Kasumi-1 (cell line): ENCODE data around the gene RUFY1.
A peak's percentile ranks its signal among the peaks of the same experiment; 100 is the strongest.
"Not testable (repeated sequence)": the region's sequence is repeated elsewhere in the genome, so short reads cannot be mapped to it uniquely, and the experiment has no call there.

Experiments
- DNase-seq, 2 experiments: peaks; one replicate each; lab custom pipeline; 2025; lab: John Stamatoyannopoulos, UW

The RUFY1 gene

GRCh38 chr5:179621551-179622214 lies 71.3 kb downstream of the RUFY1 start:
- no peak for DNase-seq

- peak; percentile 98 to 99 for DNase-seq
These were observed 72.9 kb downstream of the RUFY1 start, which contains the start of gene HNRNPH1 for GRCh38 chr5:179623003-179623905. TSS of gene HNRNPH1 (minus strand) at chr5:179623671. CDS start at chr5:179623133, 538 bp downstream.

GRCh38 chr5:179623906-179624741 lies 73.8 kb downstream of the RUFY1 start:
- DNase-seq = peak in 1 of 2 experiments; percentile 58

GRCh38 chr5:179624841-179625271 lies 74.5 kb downstream of the RUFY1 start:
- DNase-seq = no peak

- not testable (repeated sequence) for DNase-seq
These were observed 83.4 kb downstream of the RUFY1 start for GRCh38 chr5:179633501-179634369.

- not testable (repeated sequence) for DNase-seq
These were observed 84.2 kb downstream of the RUFY1 start for GRCh38 chr5:179634370-179635172.

- not testable (repeated sequence) for DNase-seq
These were observed 88.9 kb downstream of the RUFY1 start for GRCh38 chr5:179639296-179639695.

- not testable (repeated sequence) for DNase-seq
These were observed 91.4 kb downstream of the RUFY1 start for GRCh38 chr5:179641745-179642144.

GRCh38 chr5:179642626-179643025 lies 92.3 kb downstream of the RUFY1 start:
- not testable (repeated sequence) for DNase-seq

- not testable (repeated sequence) for DNase-seq
These were observed 93.0 kb downstream of the RUFY1 start for GRCh38 chr5:179643141-179643920.

- DNase-seq = not testable (repeated sequence)
These were observed 94.4 kb downstream of the RUFY1 start for GRCh38 chr5:179644766-179645165.

GRCh38 chr5:179648410-179648809 lies 98.1 kb downstream of the RUFY1 start:
- DNase-seq = no peak

GRCh38 chr5:179649166-179649703 lies 98.9 kb downstream of the RUFY1 start:
- DNase-seq = not testable (repeated sequence)

- DNase-seq = not testable (repeated sequence)
These were observed 99.9 kb downstream of the RUFY1 start for GRCh38 chr5:179650245-179650644.

GRCh38 chr5:179653135-179653534 lies 102.8 kb downstream of the RUFY1 start:
- DNase-seq = peak in 1 of 2 experiments; percentile 26

GRCh38 chr5:179657302-179658178 lies 107.2 kb downstream of the RUFY1 start:
- not testable (repeated sequence) for DNase-seq

- peak in 1 of 2 experiments; percentile 15 for DNase-seq
These were observed 108.0 kb downstream of the RUFY1 start for GRCh38 chr5:179658179-179658856.
